B cell (primary cell): Measurements from ENCODE around the gene PLCB4. TPM values are rescaled to one million over a fixed set of nuclear protein-coding genes. Genes with fewer than 3 reads are reported as not detected.

ENCODE experiments used
- ATAC-seq: fragments of 200-7000 bp; cut with Tn5 transposase; one replicate; pipeline ENCODE4 v1.10.0; 2021; ENCODE audit warnings: low read depth, mild to moderate bottlenecking, moderate number of reproducible peaks, moderate library complexity
- CTCF ChIA-PET: fragments of 350-600 bp; sonication (Branson Sonifier 250); formaldehyde crosslinking; loops from one replicate; lab custom pipeline; 2021; ENCODE audit warnings: antibody characterized with exemption, inconsistent platforms; lab: Charles Lee
- POLR2A ChIA-PET: fragments of 350-600 bp; sonication (Branson Sonifier 250); formaldehyde crosslinking; loops from one replicate; lab custom pipeline; 2021; ENCODE audit warnings: antibody characterized with exemption; lab: Charles Lee
- DNase-seq: peaks from one replicate; pipeline ENCODE4 v3.0.0; 2013
- H2AFZ ChIP-seq: 2 replicates; pipeline ENCODE4 v1.6.1; 2012; ENCODE audit warnings: mild to moderate bottlenecking, low read depth, low read length; ENCODE audit not compliant: insufficient read depth, poor library complexity, severe bottlenecking
- H3K27ac ChIP-seq, 2 donors: 1 replicate in 1 of 2; 2 replicates in 1 of 2; pipeline ENCODE4 v1.5.1; 2012 to 2013; ENCODE audit warnings: low read length in 2 of 2, mild to moderate bottlenecking in 2 of 2, moderate library complexity in 1 of 2
- H3K27me3 ChIP-seq, 4 experiments: fragments of 200-600 bp in 1 of 4; sonication (generic) in 1 of 4; replicated peaks in 1 of 4; 1 replicate in 2 of 4; 2 replicates in 2 of 4; pipeline versions ENCODE4 v1.6.1 to v1.7.0; 2013 to 2016; ENCODE audit warnings: low read length in 3 of 4, mild to moderate bottlenecking in 2 of 4, mixed read lengths in 1 of 4, moderate library complexity in 1 of 4; ENCODE audit not compliant: insufficient read depth in 4 of 4, control insufficient read depth in 3 of 4; ENCODE audit errors: control extremely low read depth in 1 of 4
- H3K36me3 ChIP-seq, 2 experiments: replicated peaks in 1 of 2; 1 replicate in 1 of 2; 2 replicates in 1 of 2; pipeline versions ENCODE4 v1.6.1 to v1.7.1; 2013; ENCODE audit warnings: low read length in 1 of 2; ENCODE audit not compliant: insufficient read depth in 2 of 2, control insufficient read depth in 1 of 2; ENCODE audit errors: control extremely low read depth in 1 of 2, extremely low read depth in 1 of 2
- H3K4me1 ChIP-seq, 2 donors: fragments of 200-600 bp in 1 of 2; sonication (generic) in 1 of 2; 1 replicate in 1 of 2; 2 replicates in 1 of 2; pipeline versions ENCODE4 v1.5.1 to v1.6.1; 2013 to 2017; ENCODE audit warnings: low read length in 2 of 2; ENCODE audit not compliant: control insufficient read depth in 2 of 2, insufficient read depth in 2 of 2
- H3K4me2 ChIP-seq: replicated peaks from 2 replicates; pipeline ENCODE3; 2012; ENCODE audit warnings: mild to moderate bottlenecking, low read depth, low read length; ENCODE audit not compliant: poor library complexity, severe bottlenecking
- H3K4me3 ChIP-seq, 5 experiments: fragments of 200-600 bp in 1 of 5; sonication (generic) in 1 of 5; 1 replicate in 3 of 5; 2 replicates in 2 of 5; pipeline versions ENCODE4 v1.5.1 to v1.7.0; 2011 to 2016; ENCODE audit warnings: low read length in 4 of 5, mild to moderate bottlenecking in 4 of 5, low read depth in 2 of 5, control low read depth in 1 of 5, moderate library complexity in 1 of 5; ENCODE audit not compliant: insufficient read depth in 1 of 5; ENCODE audit errors: control extremely low read depth in 1 of 5, extremely low read depth in 1 of 5
- H3K79me2 ChIP-seq: fragments of 200-600 bp; sonication (generic); one replicate; pipeline ENCODE4 v1.6.0; 2016; ENCODE audit warnings: low read length; ENCODE audit not compliant: control insufficient read depth, insufficient read depth
- H3K9ac ChIP-seq: fragments of 200-600 bp; sonication (generic); 2 replicates; pipeline ENCODE4 v1.6.1; 2017; ENCODE audit warnings: mild to moderate bottlenecking, low read length, moderate library complexity
- H3K9me3 ChIP-seq, 3 donors: one replicate each; pipeline versions ENCODE4 v1.6.1 to v1.7.1; 2013; ENCODE audit warnings: low read length in 2 of 3; ENCODE audit not compliant: control insufficient read depth in 2 of 3, insufficient read depth in 1 of 3; ENCODE audit errors: control extremely low read depth in 1 of 3
- H4K20me1 ChIP-seq: 2 replicates; pipeline ENCODE4 v1.6.0; 2012; ENCODE audit warnings: mild to moderate bottlenecking, low read length; ENCODE audit not compliant: insufficient read depth, control insufficient read depth, poor library complexity, severe bottlenecking
- H3K27ac Mint-ChIP-seq: one replicate; pipeline ENCODE4 v1.8.0; 2021; ENCODE audit warnings: mixed read lengths
- H3K27me3 Mint-ChIP-seq: one replicate; pipeline ENCODE4 v1.8.0; 2021; ENCODE audit warnings: mixed read lengths
- H3K4me1 Mint-ChIP-seq: one replicate; pipeline ENCODE4 v1.8.0; 2021; ENCODE audit warnings: mixed read lengths
- H3K4me3 Mint-ChIP-seq: one replicate; pipeline ENCODE4 v1.8.0; 2021; ENCODE audit warnings: mixed read lengths
- H3K9me3 Mint-ChIP-seq: one replicate; pipeline ENCODE4 v1.8.0; 2022; ENCODE audit warnings: mixed read lengths; ENCODE audit not compliant: insufficient read depth
- CTCF ChIP-seq: fragments of 200-600 bp; IDR thresholded peaks from one replicate; pipeline ENCODE4 v1.8.0; 2022; ENCODE audit warnings: antibody characterized with exemption, mild to moderate bottlenecking
- EZH2 ChIP-seq: IDR thresholded peaks from 2 replicates; pipeline ENCODE4 v1.6.1; 2012; ENCODE audit warnings: borderline replicate concordance, low read depth, mild to moderate bottlenecking, moderate library complexity, low read length; ENCODE audit not compliant: insufficient read depth, poor library complexity, severe bottlenecking
- WGBS: methylation state at CpG from one replicate; pipeline ENCODE4 v1.1.5; 2013; ENCODE audit warnings: missing lambda C conversion rate; ENCODE audit not compliant: insufficient coverage; 5-methylcytosine and 5-hydroxymethylcytosine counted together
- intact Hi-C: fragments of 100-400 bp; cut with micrococcal nuclease; formaldehyde crosslinking; loops from one replicate; pipeline ENCODE4 v1.10.0; 2022
- polyA plus RNA-seq: library from polyadenylated mRNA; depleted of rRNA; stranded (reverse); fragments of >200 nt; gene quantifications from 2 replicates; pipeline ENCODE4 v1.2.3, GENCODE V29; 2012
- total RNA-seq, 2 donors: library from RNA; stranded (reverse); fragments of 120-200 nt in 1 of 2; gene quantifications; 1 replicate in 1 of 2; 2 replicates in 1 of 2; pipeline versions ENCODE4 v1.2.3 to v1.2.4, GENCODE V29; 2013 to 2022

The PLCB4 gene
- total and polyA plus RNA-seq, 2 donors (not counting 1 experiment from before 2014, with no cell fraction given) = not detected

GRCh38 chr20:9358001-9358400 is 289.1 kb downstream of the PLCB4 start:
- intact Hi-C loops = no loop called here
- 69% methylated on average over 2 of the region's 2 CpGs for WGBS
- Histone ChIP-seq H3K4me1 (no peaks in the 10 kb centered on the region), H3K4me2 (no peak overlapping the region), H3K9me3 (no peaks in the 10 kb centered on the region), H3K9ac (no peak overlapping the region), H3K36me3 (no peaks in the 10 kb centered on the region), H3K4me3 (no peak overlapping the region), H3K79me2 (no peaks in the 10 kb centered on the region), H3K27me3 (no peaks in the 10 kb centered on the region), H4K20me1 (no peaks in the 10 kb centered on the region), H2AFZ (no peak overlapping the region), H3K27ac (no peak overlapping the region)
- Mint-ChIP-seq H3K4me1 (no peaks in the 10 kb centered on the region), H3K27ac (no peak overlapping the region), H3K27me3 (no peaks in the 10 kb centered on the region), H3K9me3 (no peaks in the 10 kb centered on the region), H3K4me3 (no peak overlapping the region)
- ChIA-PET CTCF (no interaction called here), POLR2A (no interaction called here)
- DNase-seq (no peak), ATAC-seq (no peak)
- TF ChIP-seq EZH2 = no peak
- no peak for TF ChIP-seq CTCF

- no peaks in the 10 kb centered on the region for H3K9me3 Mint-ChIP-seq
- 83% methylated on average over 9 of the region's 14 CpGs for WGBS
- POLR2A ChIA-PET = no interaction called here
These were observed 290.8 kb downstream of the PLCB4 start for GRCh38 chr20:9359561-9360308.

More at GRCh38 chr20:9359561-9360308, 290.8 kb downstream of the PLCB4 start:
- Histone ChIP-seq H2AFZ (no peak overlapping the region), H3K9ac (no peak overlapping the region), H3K79me2 (no peaks in the 10 kb centered on the region), H4K20me1 (no peaks in the 10 kb centered on the region), H3K4me1 (no peaks in the 10 kb centered on the region), H3K27ac (no peak overlapping the region), H3K36me3 (no peaks in the 10 kb centered on the region), H3K4me3 (no peak overlapping the region), H3K9me3 (no peaks in the 10 kb centered on the region), H3K4me2 (no peak overlapping the region), H3K27me3 (no peaks in the 10 kb centered on the region)
- H3K4me3 Mint-ChIP-seq = no peak overlapping the region
- DNase-seq (no peak), ATAC-seq (no peak)
- TF ChIP-seq CTCF (no peak), EZH2 (no peak)
- no peak overlapping the region for H3K27ac Mint-ChIP-seq
- H3K27me3 Mint-ChIP-seq = no peaks in the 10 kb centered on the region
- CTCF ChIA-PET = no interaction called here
- intact Hi-C loops = no loop called here
- H3K4me1 Mint-ChIP-seq = no peaks in the 10 kb centered on the region
